Measurements from ENCODE around the gene PTPRM. TPM values are rescaled to one million over a fixed set of nuclear protein-coding genes. Genes with fewer than 3 reads are reported as not detected.
A peak's percentile ranks its signal among the peaks of the same experiment; 100 is the strongest.
"Not testable (repeated sequence)": the region's sequence is repeated elsewhere in the genome, so short reads cannot be mapped to it uniquely, and the experiment has no call there.

Gene PTPRM
- total RNA-seq, 1 donor from 2014 or later: 63.2 TPM

- TF ChIP-seq CTCF (conservative IDR thresholded peaks at IDR 0.05; ENCODE audit: low read depth, low read length): no peak
- no peak overlapping the region for H3K4me3 ChIP-seq (ENCODE audit: low read depth, low read length)
- DNase-seq (ENCODE audit: low read depth): no peak
These were observed 868.3 kb downstream of the PTPRM start for GRCh38 chr18:8435376-8435775.

- no peak for DNase-seq (ENCODE audit: low read depth)
- no peak overlapping the region for H3K4me3 ChIP-seq (ENCODE audit: low read depth, low read length)
- TF ChIP-seq CTCF (conservative IDR thresholded peaks at IDR 0.05; ENCODE audit: low read depth, low read length): no peak
These were observed 871.9 kb downstream of the PTPRM start for GRCh38 chr18:8439055-8439454.

- TF ChIP-seq CTCF (conservative IDR thresholded peaks at IDR 0.05; ENCODE audit: low read depth, low read length): no peak
- H3K4me3 ChIP-seq (ENCODE audit: low read depth, low read length): no peak overlapping the region
- no peak for DNase-seq (ENCODE audit: low read depth)
These were observed 876.4 kb downstream of the PTPRM start for GRCh38 chr18:8443505-8443904.

- H3K4me3 ChIP-seq (ENCODE audit: low read depth, low read length); DNase-seq (ENCODE audit: low read depth): not testable (repeated sequence)
These were observed 879.8 kb downstream of the PTPRM start for GRCh38 chr18:8446936-8447335.

- no peak overlapping the region for H3K4me3 ChIP-seq (ENCODE audit: low read depth, low read length)
- no peak for DNase-seq (ENCODE audit: low read depth)
- TF ChIP-seq CTCF (conservative IDR thresholded peaks at IDR 0.05; ENCODE audit: low read depth, low read length): no peak
These were observed 881.0 kb downstream of the PTPRM start for GRCh38 chr18:8448130-8448529.

GRCh38 chr18:8450013-8450412 is 882.9 kb downstream of the PTPRM start:
- H3K4me3 ChIP-seq (ENCODE audit: low read depth, low read length): no peak overlapping the region
- peak; percentile 70 for TF ChIP-seq CTCF (conservative IDR thresholded peaks at IDR 0.05; ENCODE audit: low read depth, low read length)
- no peak for DNase-seq (ENCODE audit: low read depth)

GRCh38 chr18:8450898-8451665 is 884.0 kb downstream of the PTPRM start:
- TF ChIP-seq CTCF (conservative IDR thresholded peaks at IDR 0.05; ENCODE audit: low read depth, low read length): no peak
- H3K4me3 ChIP-seq (ENCODE audit: low read depth, low read length): no peak overlapping the region
- DNase-seq (ENCODE audit: low read depth): no peak
